ENCODE results near the gene FBXL17. TPM values are rescaled to one million over a fixed set of nuclear protein-coding genes. Genes with fewer than 3 reads are reported as not detected.

The FBXL17 gene
- total and polyA plus RNA-seq, 2 of the 4 experiments (the other 2 are of a cell fraction): 3.9 to 8.1 TPM

- BruUV-seq (replicated peaks): no TSS peak
Observed at GRCh38 chr5:107955321-107955720, 426.6 kb downstream of the FBXL17 start.

More at GRCh38 chr5:107955321-107955720, 426.6 kb downstream of the FBXL17 start:
- Histone ChIP-seq H2BK15ac (ENCODE audit: low read depth, low read length) (no peak overlapping the region), H3K79me1 (ENCODE audit: low read depth in 1 of 2, low read length in 2 of 2) (no peaks in the 10 kb centered on the region), H4K20me1 (ENCODE audit: insufficient read depth, low read length) (no peaks in the 10 kb centered on the region), H2BK20ac (ENCODE audit: low read depth, low read length) (no peak overlapping the region), H3K9ac (ENCODE audit: low read depth, low read length) (no peak overlapping the region), H4K8ac (ENCODE audit: low read depth in 2 of 2, low read length in 2 of 2) (no peak overlapping the region), H2BK120ac (ENCODE audit: low read depth, low read length) (no peak overlapping the region), H3K56ac (ENCODE audit: extremely low read depth, insufficient read depth, low read length) (no peak overlapping the region), H3K4me1 (ENCODE audit: control insufficient read depth, insufficient read depth, low read length) (no peaks in the 10 kb centered on the region), H3K27ac (ENCODE audit: insufficient read depth, low read length) (no peak overlapping the region), H2BK5ac (ENCODE audit: low read depth, low read length, poor library complexity, severe bottlenecking) (no peak overlapping the region), H3K4ac (ENCODE audit: low read depth, low read length) (no peak overlapping the region), H3K14ac (replicated peaks; ENCODE audit: low read depth, low read length) (no peak overlapping the region), H3K4me2 (ENCODE audit: low read depth, low read length) (no peak overlapping the region), H3K9me3 (ENCODE audit: control insufficient read depth, insufficient read depth, low read length) (no peaks in the 10 kb centered on the region), H3K27me3 (ENCODE audit: control insufficient read depth, insufficient read depth, low read length) (no peaks in the 10 kb centered on the region), H3K4me3 (ENCODE audit: insufficient read depth, low read depth, low read length) (no peak overlapping the region), H3K18ac (ENCODE audit: low read depth, low read length) (no peak overlapping the region), H2AK9ac (replicated peaks; ENCODE audit: low read depth, low read length, poor library complexity) (no peak overlapping the region), H3K9me1 (ENCODE audit: insufficient read depth, low read length) (no peaks in the 10 kb centered on the region; the same call in 1 of the 2 replicates), H4K91ac (ENCODE audit: insufficient read depth, low read depth, low read length) (no peak overlapping the region), H2AFZ (replicated peaks; ENCODE audit: low read length, poor library complexity) (no peak overlapping the region), H3K23ac (ENCODE audit: low read depth, low read length) (no peak overlapping the region), H4K5ac (ENCODE audit: low read depth, low read length) (no peak overlapping the region), H3K36me3 (ENCODE audit: control insufficient read depth, insufficient read depth, low read length) (no peaks in the 10 kb centered on the region), H2AK5ac (ENCODE audit: low read depth, low read length) (no peak overlapping the region)
- dilution Hi-C loops (cut with HindIII; ENCODE audit: low sequenced_read_pairs, unreplicated experiment): no loop called here
- ChIA-PET POLR2A (ENCODE audit: unreplicated experiment) (no interaction called here), CTCF (no interaction called here)
- intact Hi-C loops (cut with micrococcal nuclease): no loop called here
- no peak for ATAC-seq (ENCODE audit: low read depth)
- in situ Hi-C loops (cut with MboI; ENCODE audit: low sequenced_read_pairs): no loop called here
- WGBS, 2 experiments (ENCODE audit: extremely low coverage in 2 of 2, insufficient read length in 1 of 2): no CpG with 5 or more reads among the region's 3 CpGs
- TF ChIP-seq, protein P1, sequence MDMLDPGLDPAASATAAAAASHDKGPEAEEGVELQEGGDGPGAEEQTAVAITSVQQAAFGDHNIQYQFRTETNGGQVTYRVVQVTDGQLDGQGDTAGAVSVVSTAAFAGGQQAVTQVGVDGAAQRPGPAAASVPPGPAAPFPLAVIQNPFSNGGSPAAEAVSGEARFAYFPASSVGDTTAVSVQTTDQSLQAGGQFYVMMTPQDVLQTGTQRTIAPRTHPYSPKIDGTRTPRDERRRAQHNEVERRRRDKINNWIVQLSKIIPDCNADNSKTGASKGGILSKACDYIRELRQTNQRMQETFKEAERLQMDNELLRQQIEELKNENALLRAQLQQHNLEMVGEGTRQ (IDR thresholded peaks at IDR 0.05; ENCODE audit: low read depth, low read length): no peak
- TF ChIP-seq NFE2L2 (IDR thresholded peaks at IDR 0.05; ENCODE audit: low read depth, low read length) (no peak), RAD21 (IDR thresholded peaks at IDR 0.05; ENCODE audit: low read length) (no peak), CHD1 (IDR thresholded peaks at IDR 0.05; ENCODE audit: low read depth, low read length) (no peak), MAFK (IDR thresholded peaks at IDR 0.05; ENCODE audit: low read depth, low read length) (no peak), CTCF (conservative IDR thresholded peaks at IDR 0.05; ENCODE audit: low read depth, low read length) (no peak), RFX5 (IDR thresholded peaks at IDR 0.05; ENCODE audit: low read depth, low read length) (no peak), FOS (IDR thresholded peaks at IDR 0.05; ENCODE audit: low read depth, low read length) (no peak), POLR2A (IDR thresholded peaks at IDR 0.05; ENCODE audit: low read depth, low read length) (no peak), MAZ (IDR thresholded peaks at IDR 0.05; ENCODE audit: borderline replicate concordance, low read depth, low read length) (no peak), CEBPB (IDR thresholded peaks at IDR 0.05; ENCODE audit: low read depth, low read length) (no peak), BHLHE40 (IDR thresholded peaks at IDR 0.05; ENCODE audit: low read depth, low read length) (no peak), ELK1 (IDR thresholded peaks at IDR 0.05; ENCODE audit: borderline replicate concordance, low read depth, low read length) (no peak), SMC3 (IDR thresholded peaks at IDR 0.05; ENCODE audit: low read depth, low read length) (no peak), MXI1 (IDR thresholded peaks at IDR 0.05; ENCODE audit: borderline replicate concordance, low read depth, low read length) (no peak), RCOR1 (IDR thresholded peaks at IDR 0.05; ENCODE audit: insufficient replicate concordance, low read length) (no peak)
- no peak for DNase-seq

Data from IMR-90 (cell line).